Ovary (tissue), 3 donors: ENCODE data around the gene DICER1.

Experiments
- CTCF ChIP-seq, 3 donors: fragments of 450-650 bp in 2 of 3; fragments of 200-600 bp in 1 of 3; IDR thresholded peaks; one replicate each; pipeline versions ENCODE4 v1.5.1 to v1.8.0; 2016 to 2022; ENCODE audit warnings: antibody characterized with exemption in 3 of 3, mild to moderate bottlenecking in 1 of 3
- EP300 ChIP-seq: sonication (generic); formaldehyde crosslinking; IDR thresholded peaks from one replicate; pipeline ENCODE4 v1.6.1; 2017; ENCODE audit warnings: antibody characterized with exemption
- POLR2A ChIP-seq: fragments of 450-650 bp; IDR thresholded peaks from one replicate; pipeline ENCODE4 v1.6.1; 2017; ENCODE audit warnings: antibody characterized with exemption, mild to moderate bottlenecking, moderate library complexity
- donor health status: DM: no; HTN: no; CAD: no.

GRCh38 chr14:95142208-95142607 lies 15.1 kb downstream of the DICER1 start:
- TF ChIP-seq CTCF (IDR thresholded peaks at IDR 0.05) (no peak), POLR2A (no peak), EP300 (no peak)
